Measurements from ENCODE around the gene FCAMR.

GRCh38 chr1:207001492-207002245, 31.4 kb upstream of the FCAMR start:
- TF ChIP-seq, protein P1, sequence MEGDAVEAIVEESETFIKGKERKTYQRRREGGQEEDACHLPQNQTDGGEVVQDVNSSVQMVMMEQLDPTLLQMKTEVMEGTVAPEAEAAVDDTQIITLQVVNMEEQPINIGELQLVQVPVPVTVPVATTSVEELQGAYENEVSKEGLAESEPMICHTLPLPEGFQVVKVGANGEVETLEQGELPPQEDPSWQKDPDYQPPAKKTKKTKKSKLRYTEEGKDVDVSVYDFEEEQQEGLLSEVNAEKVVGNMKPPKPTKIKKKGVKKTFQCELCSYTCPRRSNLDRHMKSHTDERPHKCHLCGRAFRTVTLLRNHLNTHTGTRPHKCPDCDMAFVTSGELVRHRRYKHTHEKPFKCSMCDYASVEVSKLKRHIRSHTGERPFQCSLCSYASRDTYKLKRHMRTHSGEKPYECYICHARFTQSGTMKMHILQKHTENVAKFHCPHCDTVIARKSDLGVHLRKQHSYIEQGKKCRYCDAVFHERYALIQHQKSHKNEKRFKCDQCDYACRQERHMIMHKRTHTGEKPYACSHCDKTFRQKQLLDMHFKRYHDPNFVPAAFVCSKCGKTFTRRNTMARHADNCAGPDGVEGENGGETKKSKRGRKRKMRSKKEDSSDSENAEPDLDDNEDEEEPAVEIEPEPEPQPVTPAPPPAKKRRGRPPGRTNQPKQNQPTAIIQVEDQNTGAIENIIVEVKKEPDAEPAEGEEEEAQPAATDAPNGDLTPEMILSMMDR (IDR thresholded peaks at IDR 0.05) = no peak
- TF ChIP-seq POLR2AphosphoS5 (IDR thresholded peaks at IDR 0.05) (no peak), POLR2A (IDR thresholded peaks at IDR 0.05) (no peak)
